ENCODE measurements around the gene RPL11.
"Not testable (repeated sequence)": the region's sequence is repeated elsewhere in the genome, so short reads cannot be mapped to it uniquely, and the experiment has no call there.

The RPL11 gene

GRCh38 chr1:23685197-23685596 lies 6.4 kb upstream of the RPL11 start:
- not testable (repeated sequence) for DNase-seq

DNA sequence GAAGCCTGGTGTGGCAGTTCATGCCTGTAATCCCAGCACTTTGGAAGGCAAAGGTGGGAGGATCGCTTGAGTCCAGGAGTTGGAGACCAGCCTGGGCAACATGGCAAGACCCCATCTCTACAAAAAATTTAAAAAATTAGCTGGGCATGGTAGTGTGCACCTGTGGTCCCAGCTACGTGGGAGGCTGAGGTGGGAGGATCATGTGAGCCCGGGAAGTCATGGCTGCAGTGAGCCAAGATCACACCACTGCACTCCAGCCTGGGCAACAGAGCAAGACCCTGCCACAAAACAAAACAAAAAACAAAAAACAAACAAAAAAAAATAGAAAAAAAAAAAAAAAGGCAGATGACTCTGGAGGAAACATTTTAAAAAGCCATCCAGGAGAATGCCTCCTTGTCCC lies 3.9 kb upstream of the RPL11 start:
- DNase-seq, result not testable (repeated sequence)

GRCh38 chr1:23688281-23688680 lies 3.3 kb upstream of the RPL11 start:
- not testable (repeated sequence) for DNase-seq

GRCh38 chr1:23692308-23692871 lies 784 bp downstream of the RPL11 start:
- DNase-seq, result peak; percentile 13 to 36 (median 30)

- DNase-seq, result no peak
These were observed 2.0 kb downstream of the RPL11 start for GRCh38 chr1:23693599-23693998.

DNA sequence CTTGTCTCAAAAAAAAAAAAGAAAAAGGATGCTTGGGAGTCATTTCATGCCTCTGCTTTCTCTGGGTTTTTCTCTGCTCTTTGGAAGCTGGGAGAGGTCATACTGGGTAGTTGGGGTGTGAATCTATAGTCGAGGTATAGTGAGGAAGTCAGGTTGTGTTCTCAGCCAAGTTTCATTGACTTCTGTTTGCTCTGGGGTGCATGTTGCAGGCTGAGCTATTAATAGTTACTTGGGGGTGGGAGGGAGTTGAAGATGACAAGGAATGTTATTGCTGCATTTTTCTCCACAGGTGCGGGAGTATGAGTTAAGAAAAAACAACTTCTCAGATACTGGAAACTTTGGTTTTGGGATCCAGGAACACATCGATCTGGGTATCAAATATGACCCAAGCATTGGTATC lies 2.8 kb downstream of the RPL11 start:
- no peak for DNase-seq

GRCh38 chr1:23695667-23696066 lies 4.1 kb downstream of the RPL11 start:
- no peak for DNase-seq

GRCh38 chr1:23696335-23696989 lies 4.9 kb downstream of the RPL11 start:
- DNase-seq, result no peak

- DNase-seq, result no peak
These were observed 6.9 kb downstream of the RPL11 start for GRCh38 chr1:23698466-23698865.

- DNase-seq, result no peak
These were observed 7.9 kb downstream of the RPL11 start for GRCh38 chr1:23699280-23700179.

GRCh38 chr1:23701310-23701709 lies 9.7 kb downstream of the RPL11 start:
- DNase-seq, result no peak

DNA sequence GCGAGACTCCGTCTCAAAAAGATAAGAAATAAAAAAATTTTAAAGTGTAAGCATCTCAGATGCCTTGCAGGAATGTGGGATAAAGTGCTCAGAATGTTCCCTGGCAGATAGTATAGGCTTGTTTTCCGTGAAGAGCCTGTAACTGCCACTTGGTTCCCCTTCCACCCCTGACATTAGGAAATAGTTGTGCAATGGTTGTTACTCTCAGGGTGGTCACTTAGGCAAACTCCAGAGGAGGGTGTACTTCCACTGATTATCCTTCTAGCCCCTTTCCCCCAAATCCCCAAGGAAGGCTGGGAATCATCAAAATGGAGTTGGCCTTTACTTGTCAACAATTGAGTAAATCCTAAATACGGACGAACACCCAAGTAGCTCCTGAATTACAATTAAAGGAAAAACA lies 10.4 kb downstream of the RPL11 start:
- peak in 1 of 4 experiments; percentile 33 for DNase-seq

- DNase-seq, result no peak
These were observed 13.4 kb downstream of the RPL11 start for GRCh38 chr1:23704834-23705495.

DNA sequence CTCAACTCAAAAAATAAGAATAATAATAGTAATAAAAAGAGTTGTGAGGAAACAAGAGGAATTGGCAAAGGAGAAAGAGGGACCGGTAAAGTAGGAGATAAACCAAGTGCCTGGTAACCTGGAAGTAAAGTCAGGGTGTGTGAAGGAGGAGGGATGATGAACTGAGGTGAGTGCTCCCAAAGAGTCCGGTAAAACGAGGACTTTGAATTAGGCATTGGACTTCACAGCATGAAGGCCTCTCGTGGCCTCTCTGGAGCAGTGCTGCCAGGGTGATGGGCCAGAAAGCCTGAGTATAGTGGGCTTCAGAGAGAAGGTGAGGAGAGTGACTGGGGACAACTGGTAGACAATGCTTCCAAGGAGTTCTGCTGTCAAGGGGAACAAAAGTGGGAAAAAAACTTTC lies 17.6 kb downstream of the RPL11 start:
- DNase-seq, result no peak

DNA sequence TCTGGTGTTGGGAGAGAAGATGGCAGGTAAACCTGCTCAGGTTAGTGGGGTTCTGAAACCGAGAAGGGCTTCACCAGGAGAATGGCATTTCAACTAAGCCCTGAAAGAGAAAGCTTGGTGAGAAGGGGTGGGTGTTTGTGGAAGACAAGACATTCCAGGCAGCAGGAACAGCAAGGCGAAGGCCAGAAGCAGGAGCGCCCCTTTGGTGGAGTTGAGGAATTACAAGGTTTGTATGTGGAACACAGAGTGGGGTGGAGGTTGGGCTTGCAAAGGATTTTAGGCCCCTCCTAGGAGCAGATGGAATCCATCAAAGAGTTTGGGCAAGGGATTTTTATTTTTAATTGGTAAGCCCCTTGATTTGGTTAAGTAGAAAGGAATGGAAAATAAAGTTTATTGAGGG lies 26.9 kb downstream of the RPL11 start:
- peak in 3 of 4 experiments; percentile 20 to 38 (median 27) for DNase-seq

- DNase-seq, result no peak
These were observed 27.7 kb downstream of the RPL11 start for GRCh38 chr1:23719162-23719820.

GRCh38 chr1:23720256-23720995 lies 28.8 kb downstream of the RPL11 start:
- no peak for DNase-seq

DNA sequence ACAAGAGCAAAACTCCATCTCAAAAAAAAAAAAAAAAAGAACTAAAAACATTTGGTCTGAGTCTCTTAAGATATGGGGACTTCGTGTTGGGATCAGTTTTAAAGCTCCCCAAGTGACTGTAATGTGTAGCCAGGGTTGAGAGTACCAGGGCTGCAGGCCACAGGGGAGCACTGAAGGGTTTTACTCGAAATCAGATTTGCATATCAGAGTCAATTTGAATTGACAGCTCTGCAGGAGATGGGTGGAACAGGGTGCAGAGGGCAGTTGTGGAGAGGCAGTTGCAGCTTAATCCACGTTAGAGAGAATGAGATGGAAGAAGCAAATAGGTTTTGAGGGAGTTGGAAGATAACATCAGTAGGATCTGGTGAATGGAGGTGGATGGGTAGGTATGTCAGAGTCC lies 31.0 kb downstream of the RPL11 start:
- no peak for DNase-seq

GRCh38 chr1:23726686-23727085 lies 35.1 kb downstream of the RPL11 start:
- DNase-seq, result peak in 2 of 4 experiments; percentile 24

DNA sequence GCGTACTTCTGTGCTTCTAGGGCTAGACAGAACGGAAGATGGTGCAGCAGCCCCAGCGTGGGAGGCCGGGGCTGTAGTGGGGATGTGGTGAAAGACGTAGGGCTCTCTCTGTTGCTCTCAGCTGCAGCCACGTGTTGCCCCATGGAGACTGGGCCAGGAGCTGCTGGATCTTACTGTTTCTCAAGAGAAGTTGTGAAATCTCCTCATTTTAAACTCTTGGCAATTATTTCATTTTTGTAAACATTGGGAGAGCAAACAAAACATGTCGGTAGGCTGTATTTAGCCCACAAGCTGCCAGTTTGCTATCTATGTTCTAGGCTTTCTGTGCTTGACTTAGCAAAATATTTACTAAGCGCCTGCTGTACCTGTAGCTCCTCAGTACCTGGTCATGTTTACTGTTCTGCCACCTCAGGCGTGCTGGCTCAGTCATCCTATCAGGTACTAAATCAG lies 35.8 kb downstream of the RPL11 start:
- DNase-seq, result peak; percentile 92 to 96 (median 96)

DNA sequence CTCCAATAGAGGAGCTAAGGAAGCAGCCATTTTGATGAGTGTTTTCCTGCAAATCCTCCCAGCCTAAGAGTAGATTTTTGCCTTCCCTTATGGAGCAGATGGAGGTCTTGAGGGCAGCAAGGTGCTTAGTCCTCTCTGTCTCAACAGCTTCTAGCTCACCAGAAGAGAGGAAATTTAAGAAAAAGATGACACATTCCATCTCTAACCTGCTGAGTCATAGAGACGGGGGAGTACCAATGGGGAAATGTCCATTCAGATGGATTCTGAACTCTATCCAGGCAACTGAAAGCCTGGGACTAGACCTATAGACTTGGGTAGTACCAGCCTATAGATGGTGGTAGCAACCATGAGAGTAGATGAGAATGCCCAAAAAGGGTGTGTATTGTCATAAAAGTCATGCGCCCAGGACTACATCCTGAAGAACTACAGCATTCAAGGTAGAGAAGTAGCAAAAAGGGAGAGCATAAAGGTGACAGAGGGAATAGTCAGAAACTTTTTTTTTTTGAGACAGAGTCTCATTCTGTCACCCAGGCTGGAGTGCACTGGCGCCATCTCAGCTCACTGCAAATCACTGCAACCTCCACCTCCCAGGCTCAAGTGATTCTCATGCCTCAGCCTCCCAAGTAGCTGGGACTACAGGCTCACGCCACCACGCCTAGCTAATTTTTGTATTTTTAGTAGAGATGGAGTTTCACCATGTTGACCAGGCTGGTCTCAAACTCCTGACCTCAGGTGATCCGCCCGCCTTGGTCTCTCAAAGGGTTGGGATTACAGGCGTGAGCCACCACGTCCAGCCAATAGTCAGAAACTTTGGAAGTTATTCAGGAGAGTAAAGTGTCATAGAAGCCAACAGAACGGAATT lies 41.0 kb downstream of the RPL11 start:
- peak; percentile 16 to 62 (median 45) for DNase-seq

All from suppressor macrophage (primary cell).